Measurements from ENCODE around the gene MT1A. TPM values are rescaled to one million over a fixed set of nuclear protein-coding genes. Genes with fewer than 3 reads are reported as not detected.

Gene MT1A
- total RNA-seq, 1 experiment from 2014 or later = 52.1 TPM

GRCh38 chr16:56683424-56684172 is 45.1 kb downstream of the MT1A start:
- CTCF ChIA-PET = interaction anchor here (1.2 kb wide), 1 partner anchor 19 kb away, joined by 5 read pairs; no protein-coding TSS in a partner anchor

More at GRCh38 chr16:56683424-56684172, 45.1 kb downstream of the MT1A start:
- in situ Hi-C loops (cut with HindIII; ENCODE audit: low pct_unique_long_range_greater_than_20kb, low sequenced_read_pairs) (no loop called here), intact Hi-C loops (cut with micrococcal nuclease; ENCODE audit: unreplicated experiment) (no loop called here)
- BruUV-seq (replicated peaks) = no TSS peak
- H3K27me3 ChIP-seq (ENCODE audit: control insufficient read depth, insufficient read depth, low read length) = no peaks in the 10 kb centered on the region
- peak overlapping the region in 1 of 2 experiments; percentile 14; a peak in 1 of 4 replicates for H3K4me3 ChIP-seq (ENCODE audit: low read depth in 2 of 2, low read length in 2 of 2)
- no peak overlapping the region for H3K27ac ChIP-seq (ENCODE audit: low read length)
- H3K4me1 ChIP-seq (ENCODE audit: control insufficient read depth, insufficient read depth, low read length) = peaks cover 7% of the 10 kb centered on the region
- DNase-seq (ENCODE audit: low read depth, low spot score) = no peak
- ATAC-seq = no peak
- TF ChIP-seq SIN3A (IDR thresholded peaks at IDR 0.05; ENCODE audit: borderline replicate concordance, insufficient read depth, low read depth, low read length) = no peak
- no peak for TF ChIP-seq REST (IDR thresholded peaks at IDR 0.05; ENCODE audit: insufficient read depth in 1 of 2, low read depth in 2 of 2, low read length in 1 of 2)
- no peak for TF ChIP-seq TCF7L2 (IDR thresholded peaks at IDR 0.05; ENCODE audit: low read depth, low read length)
- TF ChIP-seq CTCF (IDR thresholded peaks at IDR 0.05) = no peak
- no peak for TF ChIP-seq POLR2AphosphoS5 (IDR thresholded peaks at IDR 0.05; ENCODE audit: low read depth, low read length)
- no peaks in the 10 kb centered on the region for H3K36me3 ChIP-seq (ENCODE audit: control insufficient read depth, insufficient read depth, low read length)
- H3K9me3 ChIP-seq (ENCODE audit: control insufficient read depth, insufficient read depth, low read depth, low read length) = no peaks in the 10 kb centered on the region; the same call in 1 of the 2 replicates
- POLR2A ChIA-PET = no interaction called here
